ENCODE measurements around the gene CBLN4.

Gene CBLN4

DNA sequence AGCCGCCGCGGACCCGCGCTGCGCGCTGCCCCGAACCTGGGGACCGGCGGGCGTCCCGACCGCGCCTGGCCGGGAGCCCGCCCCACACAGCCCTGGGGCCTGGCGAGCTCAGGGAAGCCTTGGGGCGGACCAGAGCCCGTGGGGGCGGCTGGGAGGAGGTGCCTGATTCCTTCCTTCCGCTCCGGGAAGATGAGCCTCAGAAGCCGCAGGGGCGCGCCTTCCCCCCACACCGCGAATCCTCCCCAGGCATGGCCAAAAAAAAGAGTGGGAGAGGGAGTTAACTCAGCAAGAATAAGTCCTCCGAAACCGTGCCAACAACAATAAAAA is at the start of gene CBLN4:
Gene CBLN4 (minus strand): TSS at position 131 of the 327 bp plus-strand sequence. CDS start 1,348 bp downstream, outside the sequence.
- no peak for DNase-seq (ENCODE audit: low read depth in 2 of 2)

DNA sequence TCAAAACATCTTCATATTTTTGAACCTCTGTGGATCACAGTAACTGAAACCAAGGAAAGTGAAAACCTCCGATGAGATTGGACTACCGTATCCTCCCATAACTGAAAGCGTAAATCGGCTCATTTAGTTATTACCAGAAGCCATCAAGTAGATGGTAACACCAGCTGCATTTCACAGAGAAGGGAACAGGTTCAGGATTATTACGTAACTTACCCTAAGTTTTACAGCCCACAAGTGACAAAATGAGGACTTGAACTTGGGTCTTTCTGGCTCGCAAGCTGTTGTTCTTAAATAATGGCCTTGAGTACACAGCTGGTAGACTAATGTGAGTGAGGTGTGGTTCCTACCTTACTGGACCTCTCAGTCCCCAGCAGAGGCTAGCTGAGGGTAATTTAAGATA is 37.9 kb upstream of the CBLN4 start:
- no peak for DNase-seq (ENCODE audit: low read depth in 2 of 2)

DNA sequence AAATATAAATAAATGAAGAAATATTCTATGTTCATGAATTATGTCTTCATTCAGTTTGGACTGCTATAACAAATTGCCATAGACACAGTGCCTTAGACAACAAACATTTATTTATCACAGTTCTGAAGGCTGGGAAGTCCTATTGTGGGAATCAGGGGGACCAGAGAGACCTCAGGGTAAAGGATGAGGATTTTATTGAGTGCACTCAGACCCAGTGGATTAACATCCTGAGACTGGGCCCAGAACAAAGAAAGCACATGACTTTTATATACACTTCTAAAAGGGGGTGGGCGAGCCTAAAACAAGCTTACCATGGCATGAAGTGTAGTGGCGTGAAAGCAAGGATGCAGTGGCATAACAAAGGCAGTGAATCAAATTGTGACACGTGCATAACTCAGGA is 26.9 kb upstream of the CBLN4 start:
- DNase-seq (ENCODE audit: low read depth in 2 of 2) = no peak

DNA sequence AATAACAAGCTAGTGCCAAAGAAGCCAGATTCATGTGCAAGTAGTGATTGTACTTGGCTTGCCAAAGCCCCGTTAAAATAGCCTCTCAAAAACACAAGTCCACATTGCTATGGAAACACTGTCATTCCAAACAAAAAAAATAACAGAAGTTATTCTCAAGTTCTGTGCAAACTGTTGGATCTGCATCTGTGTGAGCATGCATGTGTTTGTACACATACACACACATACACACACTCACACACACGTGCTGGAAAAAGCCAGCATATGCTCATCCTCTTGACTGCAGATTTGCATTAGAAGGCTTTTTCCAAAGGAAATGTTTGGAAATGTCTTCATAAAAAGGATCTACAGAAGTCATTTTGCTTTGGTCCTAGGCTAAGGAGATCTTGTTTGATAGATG is 13.4 kb upstream of the CBLN4 start:
- no peak for DNase-seq (ENCODE audit: low read depth in 2 of 2)

DNA sequence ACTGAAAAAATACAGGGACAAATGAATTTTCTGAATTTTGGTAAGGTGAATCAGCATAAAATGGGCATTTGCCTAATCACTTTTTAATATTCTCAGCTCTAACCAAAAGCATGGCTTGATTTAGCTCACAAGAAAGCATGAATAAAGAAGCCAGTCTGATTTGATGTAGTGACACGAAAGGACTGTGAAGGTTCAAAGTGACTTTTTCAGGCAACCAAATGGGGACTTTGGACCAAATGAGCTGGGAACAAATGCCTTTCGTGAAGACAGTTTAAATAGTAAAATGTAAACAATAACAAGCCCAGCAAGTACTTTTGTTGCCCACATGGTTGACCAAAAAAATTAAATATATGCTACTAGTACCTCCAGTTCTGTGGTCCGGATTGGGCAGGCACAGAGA is 12.9 kb upstream of the CBLN4 start:
- no peak for DNase-seq (ENCODE audit: low read depth in 2 of 2)

DNA sequence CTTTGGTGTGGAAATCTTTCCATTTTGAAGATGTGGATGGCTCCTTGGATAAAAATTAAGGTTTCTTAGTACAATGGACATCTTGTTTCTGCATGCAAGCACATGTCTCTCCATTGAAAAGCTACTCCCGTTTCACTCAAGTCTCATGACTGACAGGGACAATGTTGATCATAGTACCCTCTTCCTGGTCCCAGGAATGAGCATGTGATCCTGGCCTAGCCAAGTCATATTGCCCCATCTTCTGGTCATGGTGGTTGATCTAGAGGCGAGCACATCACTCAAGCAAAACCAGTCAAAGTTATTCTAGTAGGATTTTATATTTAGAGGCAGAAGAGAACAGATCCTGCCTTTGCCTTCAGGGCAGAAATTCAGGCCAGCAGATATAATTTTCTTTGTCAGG is 12.2 kb upstream of the CBLN4 start:
- DNase-seq (ENCODE audit: low read depth in 2 of 2) = no peak

GRCh38 chr20:56014998-56015397 is 9.7 kb upstream of the CBLN4 start:
- DNase-seq (ENCODE audit: low read depth in 2 of 2) = no peak

- no peak for DNase-seq (ENCODE audit: low read depth in 2 of 2)
Observed at GRCh38 chr20:56014151-56014550, 8.8 kb upstream of the CBLN4 start.

GRCh38 chr20:56004611-56005388 is 519 bp downstream of the CBLN4 start:
- no peak for DNase-seq (ENCODE audit: low read depth in 2 of 2)

DNA sequence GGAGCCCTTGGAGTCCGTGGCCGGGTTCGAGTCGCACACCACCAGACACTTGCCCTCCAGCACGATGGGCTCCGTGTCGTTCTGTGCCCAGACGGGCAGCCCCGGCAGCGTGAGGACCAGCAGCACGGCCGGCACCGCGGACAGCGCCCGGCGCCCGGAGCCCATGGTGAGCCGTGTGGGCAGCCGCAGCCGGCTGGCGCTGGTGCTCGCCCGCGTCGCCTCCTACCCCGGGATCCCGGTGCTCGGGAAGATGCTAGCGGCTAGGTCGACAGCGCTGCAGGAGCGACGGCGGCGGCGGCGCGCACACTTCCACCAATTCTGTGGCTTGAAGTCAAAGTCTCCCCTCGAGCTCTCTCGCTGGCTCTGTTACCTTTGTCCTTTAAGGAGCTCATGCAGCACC is 1.3 kb downstream of the CBLN4 start:
- DNase-seq (ENCODE audit: low read depth in 2 of 2) = no peak

GRCh38 chr20:56002908-56003800 is 2.2 kb downstream of the CBLN4 start:
- no peak for DNase-seq (ENCODE audit: low read depth in 2 of 2)

- DNase-seq (ENCODE audit: low read depth in 2 of 2) = no peak
Observed at GRCh38 chr20:56001890-56002289, 3.4 kb downstream of the CBLN4 start.

- DNase-seq (ENCODE audit: low read depth in 2 of 2) = no peak
Observed at GRCh38 chr20:56001106-56001785, 4.1 kb downstream of the CBLN4 start.

GRCh38 chr20:55978550-55978949 is 26.8 kb downstream of the CBLN4 start:
- DNase-seq (ENCODE audit: low read depth in 2 of 2) = no peak

DNA sequence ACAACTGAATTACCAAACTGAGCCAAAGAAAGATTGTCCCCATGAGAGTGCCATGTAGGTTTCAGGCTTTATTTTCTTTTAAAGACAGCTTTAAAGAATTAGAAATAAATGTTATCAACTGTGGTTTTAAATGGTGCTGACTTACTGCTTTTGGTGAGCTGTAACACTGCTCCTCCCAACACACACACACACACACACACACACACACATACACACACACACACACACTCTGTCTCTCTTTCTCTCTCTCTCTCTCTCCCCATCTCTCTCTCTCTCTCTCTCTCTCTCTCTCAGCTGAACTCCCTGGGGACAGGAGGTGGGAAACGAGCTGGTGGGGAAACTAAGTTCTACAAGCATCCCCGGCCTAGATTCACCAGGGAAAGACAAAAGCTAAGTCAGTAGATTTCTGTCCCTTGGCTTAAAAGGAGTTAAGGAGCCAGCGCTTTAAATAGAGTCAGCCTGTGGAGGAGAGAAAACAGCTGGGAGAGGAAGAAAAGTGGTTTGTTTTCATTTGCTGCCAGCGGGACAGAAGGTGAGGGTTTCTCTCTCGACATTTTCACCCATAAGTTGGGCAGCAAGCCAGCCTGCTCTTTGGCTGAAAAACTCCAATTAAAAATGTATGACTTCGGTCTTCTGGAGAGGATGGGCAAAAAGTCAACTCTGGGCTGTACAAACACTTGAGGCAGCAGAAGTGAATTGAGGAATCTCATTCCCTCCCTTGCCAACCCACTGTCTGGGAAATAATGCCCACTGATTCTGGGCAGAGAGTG is 27.4 kb downstream of the CBLN4 start:
- DNase-seq (ENCODE audit: low read depth in 2 of 2) = no peak

GRCh38 chr20:55974491-55975202 is 30.7 kb downstream of the CBLN4 start:
- DNase-seq (ENCODE audit: low read depth in 2 of 2) = no peak

- DNase-seq (ENCODE audit: low read depth in 2 of 2) = no peak
Observed at GRCh38 chr20:55964790-55965189, 40.5 kb downstream of the CBLN4 start.

DNA sequence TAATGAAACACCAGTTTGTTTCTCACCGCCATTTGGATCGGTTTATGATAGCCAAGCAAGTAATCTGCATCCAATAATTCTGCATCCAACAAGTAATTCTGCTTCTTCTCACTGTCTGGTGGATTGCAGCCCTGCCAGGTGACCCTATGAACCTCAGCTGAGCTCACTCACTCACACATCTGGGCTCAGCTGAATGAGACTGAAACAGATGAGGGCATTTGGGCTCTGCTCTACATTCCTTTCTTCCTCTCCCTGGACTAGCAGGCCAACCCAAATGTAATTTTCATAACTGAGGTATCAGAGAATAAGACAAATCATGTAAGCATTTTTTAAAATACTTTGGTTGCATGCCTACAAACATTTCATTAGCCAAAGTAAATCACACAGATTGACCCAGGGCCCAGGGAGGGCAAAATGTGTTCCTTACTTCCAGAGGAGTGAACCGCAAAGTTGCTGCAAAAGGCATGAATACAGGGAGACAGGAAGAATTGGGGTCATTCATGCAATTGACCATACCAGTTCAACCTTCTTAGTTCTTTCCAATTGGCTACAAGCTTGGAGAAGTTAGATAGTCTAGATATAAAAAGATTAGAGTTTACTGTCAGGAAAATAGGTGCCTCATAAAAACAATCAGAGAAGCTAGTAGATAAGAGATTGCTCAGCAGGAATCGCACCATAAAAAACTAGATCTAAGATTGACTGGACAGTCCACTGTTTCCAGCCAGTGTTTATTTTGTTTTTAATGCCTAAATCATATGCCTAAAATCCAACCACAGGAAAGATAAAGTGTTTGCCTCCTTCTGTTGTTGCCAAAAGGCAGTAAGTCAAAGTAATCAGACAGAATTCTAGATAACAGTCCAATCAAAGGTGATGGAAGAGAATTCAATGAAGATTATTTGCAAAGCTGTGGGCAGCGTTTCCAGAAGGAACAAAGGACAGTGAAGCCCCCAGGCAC is 43.7 kb downstream of the CBLN4 start:
- DNase-seq (ENCODE audit: low read depth in 2 of 2) = no peak

- no peak for DNase-seq (ENCODE audit: low read depth in 2 of 2)
Observed at GRCh38 chr20:55953201-55953600, 52.1 kb downstream of the CBLN4 start.

GRCh38 chr20:55947701-55948100 is 57.6 kb downstream of the CBLN4 start:
- no peak for DNase-seq (ENCODE audit: low read depth in 2 of 2)
